Caco-2 (cell line): Measurements from ENCODE around the gene IGFALS. TPM values are rescaled to one million over a fixed set of nuclear protein-coding genes. Genes with fewer than 3 reads are reported as not detected.

Source experiments
- total RNA-seq: library from RNA; stranded (reverse); gene quantifications from 2 replicates; pipeline ENCODE4 v1.2.3, GENCODE V29; 2022

IGFALS gene
- total RNA-seq, 1 experiment from 2014 or later, result not detected

Other genes starting within 250 kb of the IGFALS start
- 16.0 and 16.2 TPM in 2 replicates for gene IFT140, start 181.6 kb downstream of the IGFALS start, total RNA-seq
- 24.7 and 27.3 TPM in 2 replicates for gene CRAMP1, start 181.3 kb downstream of the IGFALS start, total RNA-seq
- gene JPT2, start 115.4 kb downstream of the IGFALS start, total RNA-seq, result 170 and 178 TPM in 2 replicates
- 60.5 and 74.9 TPM in 2 replicates for gene MAPK8IP3, start 87.5 kb downstream of the IGFALS start, total RNA-seq
- 5.8 and 7.0 TPM in 2 replicates for gene NME3, start 22.2 kb downstream of the IGFALS start, total RNA-seq
- gene EME2, start 20.9 kb downstream of the IGFALS start, total RNA-seq, result 24.1 and 26.7 TPM in 2 replicates
- 105 and 109 TPM in 2 replicates for gene MRPS34, start 20.6 kb downstream of the IGFALS start, total RNA-seq
- gene SPSB3, start 11.1 kb downstream of the IGFALS start, total RNA-seq, result 26.0 and 28.0 TPM in 2 replicates
- gene NUBP2, start 10.7 kb downstream of the IGFALS start, total RNA-seq, result 61.9 and 65.3 TPM in 2 replicates
- gene HAGH, start 33.1 kb upstream of the IGFALS start, total RNA-seq, result 39.9 and 48.1 TPM in 2 replicates
- gene FAHD1, start 33.5 kb upstream of the IGFALS start, total RNA-seq, result 16.5 and 21.1 TPM in 2 replicates
- gene MEIOB, start 78.5 kb upstream of the IGFALS start, total RNA-seq, result not detected in 2 replicates
- gene HS3ST6, start 124.7 kb upstream of the IGFALS start, total RNA-seq, result not detected in 2 replicates
- 27.6 and 30.5 TPM in 2 replicates for gene MSRB1, start 149.5 kb upstream of the IGFALS start, total RNA-seq
- not detected in 2 replicates for gene RPL3L, start 161.0 kb upstream of the IGFALS start, total RNA-seq
- 128 and 132 TPM in 2 replicates for gene NDUFB10, start 165.8 kb upstream of the IGFALS start, total RNA-seq
- gene RPS2, start 171.1 kb upstream of the IGFALS start, total RNA-seq, result 2,961 and 3,006 TPM in 2 replicates
- gene RNF151, start 173.2 kb upstream of the IGFALS start, total RNA-seq, result not detected in 2 replicates
- 34.7 and 36.6 TPM in 2 replicates for gene TBL3, start 178.3 kb upstream of the IGFALS start, total RNA-seq
- 0.35 and 1.1 TPM in 2 replicates for gene NOXO1, start 187.8 kb upstream of the IGFALS start, total RNA-seq
- 57.3 and 57.4 TPM in 2 replicates for gene GFER, start 190.5 kb upstream of the IGFALS start, total RNA-seq
- 2.9 and 3.3 TPM in 2 replicates for gene SYNGR3, start 196.3 kb upstream of the IGFALS start, total RNA-seq
- 43.7 and 50.4 TPM in 2 replicates for gene ZNF598, start 216.1 kb upstream of the IGFALS start, total RNA-seq
- 6.1 and 8.8 TPM in 2 replicates for gene NPW, start 226.1 kb upstream of the IGFALS start, total RNA-seq
- 21.8 and 26.6 TPM in 2 replicates for gene NHERF2, start 233.2 kb upstream of the IGFALS start, total RNA-seq